HepG2 (cell line): ENCODE data around the gene INPP4B. TPM values are rescaled to one million over a fixed set of nuclear protein-coding genes. Genes with fewer than 3 reads are reported as not detected.

Experiments
- ATAC-seq: fragments of 200-7000 bp; cut with Tn5 transposase; 3 replicates; pipeline ENCODE4 v1.9.1; 2020; ENCODE audit warnings: mild to moderate bottlenecking, moderate library complexity
- BruUV-seq: library from RNA; stranded (reverse); fragments of 400-500 nt; replicated peaks from 2 replicates; lab custom pipeline; 2021; lab: Mats Ljungman, UMichigan
- CTCF ChIA-PET: fragments of 300-600 bp; formaldehyde crosslinking; extraction: SDS; loops from one replicate; lab custom pipeline; 2021; ENCODE audit warnings: low total read pairs, inconsistent platforms, low intra/inter-chr PET ratio; lab: Yijun Ruan, JAX
- POLR2A ChIA-PET: fragments of 350-600 bp; sonication (Branson Sonifier 250); formaldehyde crosslinking; loops from one replicate; lab custom pipeline; 2020; ENCODE audit warnings: antibody characterized with exemption, inconsistent platforms; lab: Yijun Ruan, JAX
- DNase-seq: peaks from one replicate; pipeline ENCODE4 v3.0.0-alpha.2; 2015; ENCODE audit warnings: low spot score
- FAIRE-seq: peaks from 3 replicates; lab custom pipeline; 2011; peaks lifted over from hg19 to GRCh38; lab: Jason Lieb, UNC
- H2AFZ ChIP-seq: one replicate; pipeline ENCODE4 v1.6.1; 2011; ENCODE audit warnings: low read length, inconsistent platforms
- H3K27ac ChIP-seq: fragments of 300-600 bp; 3 replicates; pipeline ENCODE4 v1.8.0; 2011; ENCODE audit warnings: mixed run types, mild to moderate bottlenecking, mixed read lengths, low read length, inconsistent platforms; ENCODE audit not compliant: insufficient read depth; ENCODE audit errors: extremely low read length
- H3K27me3 ChIP-seq, 2 experiments: fragments of 200-600 bp in 1 of 2; 2 replicates in 1 of 2; 3 replicates in 1 of 2; pipeline versions ENCODE4 v1.6.0 to v1.8.0; 2011; ENCODE audit warnings: low read length in 2 of 2, mild to moderate bottlenecking in 2 of 2, moderate library complexity in 2 of 2, inconsistent platforms in 1 of 2; ENCODE audit not compliant: insufficient read depth in 2 of 2, control insufficient read depth in 1 of 2
- H3K36me3 ChIP-seq, 2 experiments: fragments of 200-600 bp in 1 of 2; replicated peaks in 1 of 2; 2 replicates in 1 of 2; 3 replicates in 1 of 2; pipeline versions ENCODE4 v1.5.1 to v1.8.0; 2011; ENCODE audit warnings: low read length in 2 of 2, inconsistent platforms in 1 of 2; ENCODE audit not compliant: insufficient read depth in 2 of 2, control insufficient read depth in 1 of 2
- H3K4me1 ChIP-seq: 2 replicates; pipeline ENCODE4 v1.5.1; 2012; ENCODE audit warnings: low read length, inconsistent platforms; ENCODE audit not compliant: insufficient read depth
- H3K4me2 ChIP-seq: 2 replicates; pipeline ENCODE4 v1.6.0; 2011; ENCODE audit warnings: low read depth, low read length, inconsistent platforms
- H3K4me3 ChIP-seq, 3 experiments: fragments of 200-600 bp in 1 of 3; sonication (generic), shearing (Covaris generic) in 1 of 3; replicated peaks in 1 of 3; 2 replicates each; pipeline ENCODE4 v1.5.1; 2011 to 2016; ENCODE audit warnings: low read length in 3 of 3, inconsistent platforms in 2 of 3, low read depth in 2 of 3, mild to moderate bottlenecking in 2 of 3, control low read depth in 1 of 3, mixed read lengths in 1 of 3; ENCODE audit not compliant: insufficient read depth in 1 of 3
- H3K79me2 ChIP-seq: one replicate; pipeline ENCODE4 v1.6.1; 2011; ENCODE audit warnings: low read length, inconsistent platforms; ENCODE audit not compliant: insufficient read depth
- H3K9ac ChIP-seq: 2 replicates; pipeline ENCODE4 v1.6.0; 2011; ENCODE audit warnings: mild to moderate bottlenecking, low read depth, low read length, inconsistent platforms; ENCODE audit not compliant: insufficient read depth
- H3K9me3 ChIP-seq: 2 replicates; pipeline ENCODE4 v1.5.1; 2012; ENCODE audit warnings: mild to moderate bottlenecking, low read length
- H4K20me1 ChIP-seq: 2 replicates; pipeline ENCODE4 v1.6.0; 2011; ENCODE audit warnings: inconsistent platforms, mild to moderate bottlenecking, low read length, moderate library complexity; ENCODE audit not compliant: insufficient read depth
- FOSL1 ChIP-seq: sonication (generic); formaldehyde crosslinking; IDR thresholded peaks from 2 replicates; pipeline ENCODE4 v1.9.0; 2021; ENCODE audit warnings: missing genetic modification reagents, borderline replicate concordance
- FOXP1 ChIP-seq, 2 experiments: fragments of 450-650 bp in 1 of 2; IDR thresholded peaks; 2 replicates each; pipeline ENCODE4 v1.6.1; 2017 to 2018; ENCODE audit warnings: antibody characterized with exemption in 1 of 2
- NFE2L2 ChIP-seq: fragments of 150-350 bp; IDR thresholded peaks from 2 replicates; pipeline ENCODE4 v1.6.1; 2014; ENCODE audit warnings: low read length
- NR2F2 ChIP-seq: IDR thresholded peaks from 2 replicates; pipeline ENCODE4 v1.6.1; 2012; ENCODE audit warnings: low read depth, inconsistent platforms, borderline replicate concordance
- REXO4 ChIP-seq: sonication (generic); formaldehyde crosslinking; IDR thresholded peaks from 2 replicates; pipeline ENCODE4 v1.8.0; 2022; ENCODE audit warnings: missing genetic modification reagents, mild to moderate bottlenecking, borderline replicate concordance
- SAP130 ChIP-seq: IDR thresholded peaks from 2 replicates; pipeline ENCODE4 v1.6.1; 2016; ENCODE audit warnings: low read depth
- SIN3B ChIP-seq: fragments of 150-350 bp; IDR thresholded peaks from 2 replicates; pipeline ENCODE4 v1.6.1; 2014; ENCODE audit warnings: low read length
- SRF ChIP-seq: IDR thresholded peaks from 2 replicates; pipeline ENCODE4 v1.6.1; 2011; ENCODE audit warnings: mild to moderate bottlenecking, low read depth, low read length, moderate library complexity
- ZBTB20 ChIP-seq: sonication (generic); formaldehyde crosslinking; IDR thresholded peaks from 2 replicates; pipeline ENCODE4 v1.8.1; 2023; ENCODE audit warnings: missing genetic modification reagents, low read depth, mild to moderate bottlenecking, borderline replicate concordance
- ZNF205 ChIP-seq: IDR thresholded peaks from 2 replicates; pipeline ENCODE4 v1.6.1; 2018; ENCODE audit warnings: missing biosample characterization, missing genetic modification reagents
- WGBS: methylation state at CpG from one replicate; pipeline ENCODE4 v1.1.6; 2017; ENCODE audit warnings: low lambda C conversion rate; 5-methylcytosine and 5-hydroxymethylcytosine counted together
- in situ Hi-C: cut with HindIII; loops from 2 replicates; pipeline ENCODE4 v1.10.0; 2017; ENCODE audit warnings: low pct_unique_long_range_greater_than_20kb; ENCODE audit not compliant: extremely low pct_ligation_motif_present
- intact Hi-C: fragments of 100-400 bp; cut with micrococcal nuclease; formaldehyde crosslinking; loops from one replicate; pipeline ENCODE4 v1.10.0; 2022; ENCODE audit not compliant: unreplicated experiment
- polyA plus RNA-seq, 8 experiments: library from polyadenylated mRNA; depleted of rRNA in 3 of 8; stranded (reverse) in 7 of 8; unstranded in 1 of 8; fragments of >200 nt; fragmentation: Illumina TruSeq in 4 of 8; extraction: Trizol in 4 of 8; gene quantifications; 2 replicates each; pipeline versions ENCODE4 v1.2.1 to v1.2.3, GENCODE V29; 2011 to 2016; ENCODE audit warnings: low read depth in 4 of 8, missing spikeins in 1 of 8, mixed read lengths in 1 of 8; ENCODE audit not compliant: insufficient read depth in 1 of 8
- total RNA-seq, 5 experiments: library from RNA; depleted of rRNA; stranded (reverse); fragments of >200 nt; fragmentation: Illumina TruSeq; extraction: Trizol; gene quantifications; 2 replicates each; pipeline ENCODE4 v1.2.3, GENCODE V29; 2016; ENCODE audit warnings: low read depth in 1 of 5
- TF ChIP-seq, protein P1 (sequence below): sonication (generic); formaldehyde crosslinking; IDR thresholded peaks from 2 replicates; pipeline ENCODE4 v1.5.0; 2020; ENCODE audit warnings: missing genetic modification reagents, mild to moderate bottlenecking, borderline replicate concordance
- TF ChIP-seq, protein P2 (sequence below): sonication (generic); formaldehyde crosslinking; IDR thresholded peaks from 2 replicates; pipeline ENCODE4 v1.5.1; 2020; ENCODE audit warnings: missing genetic modification reagents, mild to moderate bottlenecking, borderline replicate concordance
- TF ChIP-seq, protein P3 (sequence below): IDR thresholded peaks from 2 replicates; pipeline ENCODE4 v1.6.1; 2016

INPP4B gene
- total and polyA plus RNA-seq, 2 of the 13 experiments (the other 11 are each of a cell fraction or from before 2014, with no cell fraction given): not detected

DNA sequence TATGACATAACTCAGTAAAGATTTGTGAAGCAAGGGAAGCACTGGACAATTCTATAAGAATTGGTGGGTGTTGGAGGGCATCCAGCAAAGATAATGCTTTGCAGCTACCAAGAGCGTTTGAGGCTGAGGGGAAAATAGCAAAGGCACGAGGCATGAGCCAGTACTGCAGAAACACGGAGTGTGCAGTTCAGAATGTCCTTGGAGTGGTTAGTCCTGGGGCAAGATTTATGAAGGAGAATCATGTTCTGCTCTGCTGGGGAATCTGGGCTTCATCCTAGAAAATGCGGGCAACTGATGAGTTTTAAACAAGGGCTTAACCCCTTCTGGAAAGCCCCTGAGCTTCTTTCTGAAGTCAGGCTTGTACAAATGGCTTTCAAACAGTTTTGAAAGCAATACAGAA lies 757.2 kb downstream of the INPP4B start (continued):
- TF ChIP-seq, protein P1, sequence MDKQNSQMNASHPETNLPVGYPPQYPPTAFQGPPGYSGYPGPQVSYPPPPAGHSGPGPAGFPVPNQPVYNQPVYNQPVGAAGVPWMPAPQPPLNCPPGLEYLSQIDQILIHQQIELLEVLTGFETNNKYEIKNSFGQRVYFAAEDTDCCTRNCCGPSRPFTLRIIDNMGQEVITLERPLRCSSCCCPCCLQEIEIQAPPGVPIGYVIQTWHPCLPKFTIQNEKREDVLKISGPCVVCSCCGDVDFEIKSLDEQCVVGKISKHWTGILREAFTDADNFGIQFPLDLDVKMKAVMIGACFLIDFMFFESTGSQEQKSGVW (CRISPR knock-in tag): no peak

DNA sequence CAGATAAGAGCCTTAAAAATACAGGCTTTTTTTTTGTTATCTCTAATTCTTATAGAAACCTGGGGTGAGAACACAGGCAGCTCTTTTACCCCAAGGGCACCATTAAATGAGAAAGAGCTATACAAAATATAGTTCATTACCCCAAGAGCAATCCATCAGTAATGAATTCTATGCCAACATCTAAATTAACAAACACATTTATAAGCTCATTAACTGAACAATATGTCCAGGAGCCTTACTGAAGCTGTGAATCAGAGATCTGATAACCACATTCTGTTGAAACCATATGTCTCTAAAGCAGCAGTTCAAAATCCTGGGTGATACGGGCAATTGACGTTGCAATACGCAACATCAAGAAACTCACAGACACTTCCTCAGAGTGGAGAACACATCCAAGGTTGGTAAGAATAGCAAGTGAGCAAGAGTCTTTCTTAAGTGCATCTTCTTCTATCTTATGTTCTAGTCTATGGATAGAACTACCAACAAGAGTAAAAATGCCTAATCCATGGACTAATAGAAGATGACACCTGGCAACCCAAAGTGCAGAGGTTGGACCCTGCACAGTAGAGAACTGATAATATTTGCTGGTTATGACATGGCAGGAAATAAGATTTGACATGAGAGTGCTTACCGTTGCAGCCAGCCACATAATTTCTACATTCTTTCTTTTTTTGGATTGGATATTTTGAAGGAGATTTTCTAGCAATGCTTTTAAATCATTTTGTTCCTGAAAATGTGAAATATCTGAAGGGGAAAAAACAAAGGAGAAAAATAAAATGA lies 760.4 kb downstream of the INPP4B start:
- no TSS peak for BruUV-seq
- Histone ChIP-seq H3K27ac (no peak overlapping the region), H3K79me2 (no peaks in the 10 kb centered on the region), H3K4me1 (no peaks in the 10 kb centered on the region), H3K9ac (no peak overlapping the region), H3K4me2 (no peak overlapping the region), H3K27me3 (no peaks in the 10 kb centered on the region), H2AFZ (no peak overlapping the region), H3K9me3 (no peaks in the 10 kb centered on the region), H3K4me3 (no peak overlapping the region), H3K36me3 (no peaks in the 10 kb centered on the region), H4K20me1 (no peaks in the 10 kb centered on the region)
- in situ Hi-C loops: no loop called here
- intact Hi-C loops: no loop called here
- POLR2A ChIA-PET: no interaction called here
- no peak for ATAC-seq
- no peak for FAIRE-seq
- WGBS: 12% methylated on average over 4 of the region's 4 CpGs
- no peak for TF ChIP-seq SRF
- TF ChIP-seq SIN3B: no peak
- no peak for TF ChIP-seq REXO4 (CRISPR knock-in tag)
- TF ChIP-seq ZNF205 (CRISPR knock-in tag): no peak
- TF ChIP-seq SAP130 (CRISPR knock-in tag): no peak
- TF ChIP-seq FOXP1 (IDR thresholded peaks at IDR 0.05): no peak
- TF ChIP-seq FOXP1 (CRISPR knock-in tag; IDR thresholded peaks at IDR 0.05): no peak
- TF ChIP-seq NR2F2: no peak
- TF ChIP-seq, protein P2, sequence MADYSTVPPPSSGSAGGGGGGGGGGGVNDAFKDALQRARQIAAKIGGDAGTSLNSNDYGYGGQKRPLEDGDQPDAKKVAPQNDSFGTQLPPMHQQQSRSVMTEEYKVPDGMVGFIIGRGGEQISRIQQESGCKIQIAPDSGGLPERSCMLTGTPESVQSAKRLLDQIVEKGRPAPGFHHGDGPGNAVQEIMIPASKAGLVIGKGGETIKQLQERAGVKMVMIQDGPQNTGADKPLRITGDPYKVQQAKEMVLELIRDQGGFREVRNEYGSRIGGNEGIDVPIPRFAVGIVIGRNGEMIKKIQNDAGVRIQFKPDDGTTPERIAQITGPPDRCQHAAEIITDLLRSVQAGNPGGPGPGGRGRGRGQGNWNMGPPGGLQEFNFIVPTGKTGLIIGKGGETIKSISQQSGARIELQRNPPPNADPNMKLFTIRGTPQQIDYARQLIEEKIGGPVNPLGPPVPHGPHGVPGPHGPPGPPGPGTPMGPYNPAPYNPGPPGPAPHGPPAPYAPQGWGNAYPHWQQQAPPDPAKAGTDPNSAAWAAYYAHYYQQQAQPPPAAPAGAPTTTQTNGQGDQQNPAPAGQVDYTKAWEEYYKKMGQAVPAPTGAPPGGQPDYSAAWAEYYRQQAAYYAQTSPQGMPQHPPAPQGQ (CRISPR knock-in tag): no peak
- TF ChIP-seq NFE2L2: no peak
- TF ChIP-seq, protein P3, sequence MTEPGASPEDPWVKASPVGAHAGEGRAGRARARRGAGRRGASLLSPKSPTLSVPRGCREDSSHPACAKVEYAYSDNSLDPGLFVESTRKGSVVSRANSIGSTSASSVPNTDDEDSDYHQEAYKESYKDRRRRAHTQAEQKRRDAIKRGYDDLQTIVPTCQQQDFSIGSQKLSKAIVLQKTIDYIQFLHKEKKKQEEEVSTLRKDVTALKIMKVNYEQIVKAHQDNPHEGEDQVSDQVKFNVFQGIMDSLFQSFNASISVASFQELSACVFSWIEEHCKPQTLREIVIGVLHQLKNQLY (CRISPR knock-in tag): no peak
- TF ChIP-seq ZBTB20 (CRISPR knock-in tag): no peak
- TF ChIP-seq FOSL1 (CRISPR knock-in tag): no peak
- TF ChIP-seq, all 625 proteins: peak for 0
- CTCF ChIA-PET: no interaction called here
- DNase-seq: no peak
